ENCODE measurements around the gene GBF1. TPM values are rescaled to one million over a fixed set of nuclear protein-coding genes. Genes with fewer than 3 reads are reported as not detected.

The GBF1 gene
- total and polyA plus RNA-seq, 4 donors = 6.0 to 27.2 (median 15.2) TPM

GRCh38 chr10:102220612-102221011 is 24.7 kb upstream of the GBF1 start:
- Histone ChIP-seq H3K36me3 (ENCODE audit: control insufficient read depth in 4 of 4, insufficient read depth in 3 of 4, low read depth in 1 of 4, low read length in 3 of 4) (no peaks in the 10 kb centered on the region), H3K4me1 (ENCODE audit: control insufficient read depth in 4 of 4, insufficient read depth in 4 of 4, low read length in 3 of 4) (no peaks in the 10 kb centered on the region), H3K27ac (ENCODE audit: low read depth in 1 of 2, low read length in 2 of 2) (no peak overlapping the region), H3K27me3 (ENCODE audit: control insufficient read depth in 4 of 4, insufficient read depth in 4 of 4, low read length in 3 of 4) (no peaks in the 10 kb centered on the region), H3K4me3 (ENCODE audit: low read depth in 1 of 3, low read length in 3 of 3) (no peak overlapping the region), H3K9ac (ENCODE audit: low read depth in 1 of 2, low read length in 2 of 2) (no peak overlapping the region), H3K9me3 (ENCODE audit: control insufficient read depth in 4 of 4, low read length in 3 of 4) (no peaks in the 10 kb centered on the region)
- no peak for DNase-seq (ENCODE audit: low spot score)
- no peak for TF ChIP-seq FOXA2 (IDR thresholded peaks at IDR 0.05)
- TF ChIP-seq, protein P1, sequence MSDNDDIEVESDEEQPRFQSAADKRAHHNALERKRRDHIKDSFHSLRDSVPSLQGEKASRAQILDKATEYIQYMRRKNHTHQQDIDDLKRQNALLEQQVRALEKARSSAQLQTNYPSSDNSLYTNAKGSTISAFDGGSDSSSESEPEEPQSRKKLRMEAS (IDR thresholded peaks at IDR 0.05) = no peak
- TF ChIP-seq FOXA1 (IDR thresholded peaks at IDR 0.05) = no peak
- TF ChIP-seq HNF4A (conservative IDR thresholded peaks at IDR 0.05) = no peak
- no peak for TF ChIP-seq NR2F2 (IDR thresholded peaks at IDR 0.05)
- TF ChIP-seq, protein P2, sequence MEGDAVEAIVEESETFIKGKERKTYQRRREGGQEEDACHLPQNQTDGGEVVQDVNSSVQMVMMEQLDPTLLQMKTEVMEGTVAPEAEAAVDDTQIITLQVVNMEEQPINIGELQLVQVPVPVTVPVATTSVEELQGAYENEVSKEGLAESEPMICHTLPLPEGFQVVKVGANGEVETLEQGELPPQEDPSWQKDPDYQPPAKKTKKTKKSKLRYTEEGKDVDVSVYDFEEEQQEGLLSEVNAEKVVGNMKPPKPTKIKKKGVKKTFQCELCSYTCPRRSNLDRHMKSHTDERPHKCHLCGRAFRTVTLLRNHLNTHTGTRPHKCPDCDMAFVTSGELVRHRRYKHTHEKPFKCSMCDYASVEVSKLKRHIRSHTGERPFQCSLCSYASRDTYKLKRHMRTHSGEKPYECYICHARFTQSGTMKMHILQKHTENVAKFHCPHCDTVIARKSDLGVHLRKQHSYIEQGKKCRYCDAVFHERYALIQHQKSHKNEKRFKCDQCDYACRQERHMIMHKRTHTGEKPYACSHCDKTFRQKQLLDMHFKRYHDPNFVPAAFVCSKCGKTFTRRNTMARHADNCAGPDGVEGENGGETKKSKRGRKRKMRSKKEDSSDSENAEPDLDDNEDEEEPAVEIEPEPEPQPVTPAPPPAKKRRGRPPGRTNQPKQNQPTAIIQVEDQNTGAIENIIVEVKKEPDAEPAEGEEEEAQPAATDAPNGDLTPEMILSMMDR (IDR thresholded peaks at IDR 0.05; ENCODE audit: low read depth, low read length, missing input control) = no peak
- TF ChIP-seq ATF3 (IDR thresholded peaks at IDR 0.05) = no peak

DNA sequence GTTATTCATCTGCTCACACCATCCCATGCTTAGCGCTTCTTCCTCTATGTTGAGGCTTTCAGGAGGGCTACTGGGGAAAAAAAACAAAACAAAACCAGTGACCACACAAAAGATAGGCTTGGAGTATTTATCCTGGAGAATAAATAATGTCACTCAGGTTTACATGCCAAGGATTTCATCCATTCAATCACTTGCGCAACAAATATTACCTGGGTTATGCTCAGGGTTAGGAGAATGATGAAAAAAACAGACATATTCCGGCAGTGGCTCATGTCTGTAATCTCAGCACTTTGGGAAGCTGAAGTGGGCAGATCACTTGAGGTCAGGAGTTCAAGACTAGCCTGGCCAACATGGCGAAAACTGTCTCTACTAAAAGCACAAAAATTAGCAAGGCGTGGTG is 22.5 kb upstream of the GBF1 start:
- H3K36me3 ChIP-seq (ENCODE audit: control insufficient read depth in 4 of 4, insufficient read depth in 3 of 4, low read depth in 1 of 4, low read length in 3 of 4) = no peaks in the 10 kb centered on the region
- peaks cover 0 to under 1% (median 0%) of the 10 kb centered on the region in 4 donors for H3K27me3 ChIP-seq (ENCODE audit: control insufficient read depth in 4 of 4, insufficient read depth in 4 of 4, low read length in 3 of 4)
- WGBS = 85% methylated on average over 5 of the region's 5 CpGs
- DNase-seq (ENCODE audit: low spot score) = no peak
- TF ChIP-seq NR2F2 (IDR thresholded peaks at IDR 0.05) (no peak), YY1 (IDR thresholded peaks at IDR 0.05) (no peak), JUND (IDR thresholded peaks at IDR 0.05) (no peak)
- H3K27ac ChIP-seq (ENCODE audit: low read depth in 1 of 2, low read length in 2 of 2) = no peak overlapping the region
- H3K9ac ChIP-seq (ENCODE audit: low read depth in 1 of 2, low read length in 2 of 2) = no peak overlapping the region
- H3K4me3 ChIP-seq (ENCODE audit: low read depth in 1 of 3, low read length in 3 of 3) = no peak overlapping the region
- peaks cover 0 to 9% (median 4%) of the 10 kb centered on the region in 4 donors for H3K4me1 ChIP-seq (ENCODE audit: control insufficient read depth in 4 of 4, insufficient read depth in 4 of 4, low read length in 3 of 4)
- no peaks in the 10 kb centered on the region for H3K9me3 ChIP-seq (ENCODE audit: control insufficient read depth in 4 of 4, low read length in 3 of 4)

- peak; percentile 85 for DNase-seq (ENCODE audit: low spot score)
- H3K27me3 ChIP-seq (ENCODE audit: control insufficient read depth in 4 of 4, insufficient read depth in 4 of 4, low read length in 3 of 4) = peaks cover 0 to 12% (median 0%) of the 10 kb centered on the region in 4 donors
- 10% methylated on average over 47 of the region's 47 CpGs for WGBS
- H3K36me3 ChIP-seq (ENCODE audit: control insufficient read depth in 4 of 4, insufficient read depth in 3 of 4, low read depth in 1 of 4, low read length in 3 of 4) = no peaks in the 10 kb centered on the region
- no peak for TF ChIP-seq RXRA (IDR thresholded peaks at IDR 0.05)
- TF ChIP-seq RAD21 (IDR thresholded peaks at IDR 0.05) = peak in 1 of 2 donors; percentile 28
- TF ChIP-seq, protein P1 (IDR thresholded peaks at IDR 0.05) = peak; percentile 75
- TF ChIP-seq, protein P3, sequence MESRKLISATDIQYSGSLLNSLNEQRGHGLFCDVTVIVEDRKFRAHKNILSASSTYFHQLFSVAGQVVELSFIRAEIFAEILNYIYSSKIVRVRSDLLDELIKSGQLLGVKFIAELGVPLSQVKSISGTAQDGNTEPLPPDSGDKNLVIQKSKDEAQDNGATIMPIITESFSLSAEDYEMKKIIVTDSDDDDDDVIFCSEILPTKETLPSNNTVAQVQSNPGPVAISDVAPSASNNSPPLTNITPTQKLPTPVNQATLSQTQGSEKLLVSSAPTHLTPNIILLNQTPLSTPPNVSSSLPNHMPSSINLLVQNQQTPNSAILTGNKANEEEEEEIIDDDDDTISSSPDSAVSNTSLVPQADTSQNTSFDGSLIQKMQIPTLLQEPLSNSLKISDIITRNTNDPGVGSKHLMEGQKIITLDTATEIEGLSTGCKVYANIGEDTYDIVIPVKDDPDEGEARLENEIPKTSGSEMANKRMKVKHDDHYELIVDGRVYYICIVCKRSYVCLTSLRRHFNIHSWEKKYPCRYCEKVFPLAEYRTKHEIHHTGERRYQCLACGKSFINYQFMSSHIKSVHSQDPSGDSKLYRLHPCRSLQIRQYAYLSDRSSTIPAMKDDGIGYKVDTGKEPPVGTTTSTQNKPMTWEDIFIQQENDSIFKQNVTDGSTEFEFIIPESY (IDR thresholded peaks at IDR 0.05) = no peak
- TF ChIP-seq NR2F2 (IDR thresholded peaks at IDR 0.05) = peak; percentile 44
- TF ChIP-seq SP1 (IDR thresholded peaks at IDR 0.05) = peak; percentile 66
- no peaks in the 10 kb centered on the region for H3K9me3 ChIP-seq (ENCODE audit: control insufficient read depth in 4 of 4, low read length in 3 of 4)
- peak within 1 kb of the TSS in 2 of 3 donors; percentile 35 to 38 for H3K4me3 ChIP-seq (ENCODE audit: low read depth in 1 of 3, low read length in 3 of 3)
- peaks cover 6 to 19% (median 15%) of the 10 kb centered on the region in 4 donors for H3K4me1 ChIP-seq (ENCODE audit: control insufficient read depth in 4 of 4, insufficient read depth in 4 of 4, low read length in 3 of 4)
- H3K27ac ChIP-seq (ENCODE audit: low read depth in 1 of 2, low read length in 2 of 2) = peak within 1 kb of the TSS; percentile 7 to 29
- H3K9ac ChIP-seq (ENCODE audit: low read depth in 1 of 2, low read length in 2 of 2) = peak within 1 kb of the TSS in 1 of 2 donors; percentile 28
Measured at GRCh38 chr10:102225646-102226541, 19.4 kb upstream of the GBF1 start, which contains the start of gene ELOVL3. ELOVL3 (plus strand) TSS chr10:102226299; CDS start chr10:102226549, 250 bp downstream.
